Testis (tissue), 2 donors: Measurements from ENCODE around the gene PXDC1.

Experiments
- CTCF ChIP-seq, 3 experiments: fragments of 450-650 bp in 2 of 3; fragments of 200-600 bp in 1 of 3; sonication (generic) in 1 of 3; IDR thresholded peaks; one replicate each; pipeline ENCODE4 v1.5.1; 2016 to 2019; ENCODE audit warnings: antibody characterized with exemption in 3 of 3, mild to moderate bottlenecking in 2 of 3, moderate library complexity in 1 of 3
- POLR2A ChIP-seq: fragments of 450-650 bp; IDR thresholded peaks from one replicate; pipeline ENCODE4 v1.6.1; 2017; ENCODE audit warnings: antibody characterized with exemption, mild to moderate bottlenecking, moderate library complexity

GRCh38 chr6:3793545-3793944 is 42.0 kb upstream of the PXDC1 start:
- TF ChIP-seq CTCF (IDR thresholded peaks at IDR 0.05), result no peak
- no peak for TF ChIP-seq POLR2A
